Vagina (tissue), 2 donors: ENCODE results near the gene ADGRL3. TPM values are rescaled to one million over a fixed set of nuclear protein-coding genes. Genes with fewer than 3 reads are reported as not detected.

Source experiments
- DNase-seq, 2 donors: peaks; one replicate each; pipeline ENCODE4 v3.0.0-alpha.2; 2017; ENCODE audit errors: extremely low spot score in 2 of 2
- H3K27ac ChIP-seq: fragments of 200-600 bp; sonication (generic); one replicate; pipeline ENCODE4 v1.5.1; 2019
- H3K27me3 ChIP-seq: fragments of 200-600 bp; sonication (generic); one replicate; pipeline ENCODE4 v1.5.1; 2019
- H3K36me3 ChIP-seq, 2 donors: fragments of 200-600 bp; sonication (generic); one replicate each; pipeline ENCODE4 v1.5.1; 2017 to 2019
- H3K4me1 ChIP-seq: fragments of 200-600 bp; sonication (generic); one replicate; pipeline ENCODE4 v1.5.1; 2019
- H3K4me3 ChIP-seq, 2 donors: fragments of 200-600 bp; sonication (generic); 1 replicate in 1 of 2; 2 replicates in 1 of 2; pipeline ENCODE4 v1.5.1; 2016 to 2019
- H3K9me3 ChIP-seq: fragments of 200-600 bp; sonication (generic); one replicate; pipeline ENCODE4 v1.5.1; 2019
- CTCF ChIP-seq, 3 experiments: fragments of 450-650 bp in 2 of 3; fragments of 200-600 bp in 1 of 3; sonication (generic) in 1 of 3; IDR thresholded peaks; one replicate each; pipeline ENCODE4 v1.5.1; 2017 to 2019; ENCODE audit warnings: antibody characterized with exemption in 3 of 3, mild to moderate bottlenecking in 2 of 3, moderate library complexity in 2 of 3
- POLR2A ChIP-seq, 2 donors: fragments of 450-650 bp; IDR thresholded peaks; one replicate each; pipeline ENCODE4 v1.6.1; 2017; ENCODE audit warnings: antibody characterized with exemption in 2 of 2, mild to moderate bottlenecking in 2 of 2, moderate library complexity in 2 of 2
- POLR2AphosphoS5 ChIP-seq, 2 donors: sonication (generic); formaldehyde crosslinking; IDR thresholded peaks; one replicate each; pipeline ENCODE4 v1.9.0; 2017; ENCODE audit warnings: antibody characterized with exemption in 2 of 2, mild to moderate bottlenecking in 2 of 2, low read depth in 1 of 2; ENCODE audit not compliant: insufficient read depth in 1 of 2
- intact Hi-C: fragments of 100-400 bp; cut with DNase I; formaldehyde crosslinking; loops from one replicate; pipeline ENCODE4 v1.15.1; 2023
- total RNA-seq: library from RNA; depleted of rRNA; stranded (reverse); fragments of >200 nt; gene quantifications from one replicate; pipeline ENCODE4 v1.2.3, GENCODE V29; 2016

Gene ADGRL3
- total RNA-seq, 1 donor from 2014 or later, result 16.9 TPM

GRCh38 chr4:61805979-61806378 lies 605.9 kb downstream of the ADGRL3 start:
- H3K27ac ChIP-seq, result no peak overlapping the region
- no peaks in the 10 kb centered on the region for H3K27me3 ChIP-seq
- no peaks in the 10 kb centered on the region for H3K9me3 ChIP-seq
- H3K4me3 ChIP-seq, result no peak overlapping the region
- DNase-seq, result no peak
- no peaks in the 10 kb centered on the region for H3K36me3 ChIP-seq
- TF ChIP-seq POLR2A (IDR thresholded peaks at IDR 0.05) (no peak), CTCF (IDR thresholded peaks at IDR 0.05) (no peak), POLR2AphosphoS5 (IDR thresholded peaks at IDR 0.05; ENCODE audit: insufficient read depth in 1 of 2, low read depth in 1 of 2) (no peak)
- intact Hi-C loops, result no loop called here
- H3K4me1 ChIP-seq, result no peaks in the 10 kb centered on the region

- Histone ChIP-seq H3K27ac (no peak overlapping the region), H3K36me3 (no peaks in the 10 kb centered on the region), H3K9me3 (no peaks in the 10 kb centered on the region), H3K4me3 (no peak overlapping the region), H3K4me1 (no peaks in the 10 kb centered on the region), H3K27me3 (no peaks in the 10 kb centered on the region)
- DNase-seq, result no peak
- no peak for TF ChIP-seq POLR2A (IDR thresholded peaks at IDR 0.05)
- no peak for TF ChIP-seq POLR2AphosphoS5 (IDR thresholded peaks at IDR 0.05; ENCODE audit: insufficient read depth in 1 of 2, low read depth in 1 of 2)
- no peak for TF ChIP-seq CTCF (IDR thresholded peaks at IDR 0.05)
- intact Hi-C loops, result no loop called here
These were observed 612.0 kb downstream of the ADGRL3 start for GRCh38 chr4:61812171-61812570.

GRCh38 chr4:61817071-61817470 lies 616.9 kb downstream of the ADGRL3 start:
- intact Hi-C loops, result no loop called here
- H3K4me3 ChIP-seq, result no peak overlapping the region
- H3K27me3 ChIP-seq, result no peaks in the 10 kb centered on the region
- no peak overlapping the region for H3K27ac ChIP-seq
- no peaks in the 10 kb centered on the region for H3K36me3 ChIP-seq
- no peak for DNase-seq
- H3K4me1 ChIP-seq, result no peaks in the 10 kb centered on the region
- H3K9me3 ChIP-seq, result no peaks in the 10 kb centered on the region
- TF ChIP-seq POLR2AphosphoS5 (IDR thresholded peaks at IDR 0.05; ENCODE audit: insufficient read depth in 1 of 2, low read depth in 1 of 2), result no peak
- no peak for TF ChIP-seq CTCF (IDR thresholded peaks at IDR 0.05)

- no peak overlapping the region for H3K27ac ChIP-seq
- no peaks in the 10 kb centered on the region for H3K36me3 ChIP-seq
- H3K4me3 ChIP-seq, result no peak overlapping the region
- H3K4me1 ChIP-seq, result no peaks in the 10 kb centered on the region
- intact Hi-C loops, result no loop called here
- no peaks in the 10 kb centered on the region for H3K9me3 ChIP-seq
- no peaks in the 10 kb centered on the region for H3K27me3 ChIP-seq
- DNase-seq, result no peak
- TF ChIP-seq CTCF (IDR thresholded peaks at IDR 0.05) (no peak), POLR2A (IDR thresholded peaks at IDR 0.05) (no peak), POLR2AphosphoS5 (IDR thresholded peaks at IDR 0.05; ENCODE audit: insufficient read depth in 1 of 2, low read depth in 1 of 2) (no peak)
These were observed 620.0 kb downstream of the ADGRL3 start for GRCh38 chr4:61820136-61820535.

GRCh38 chr4:61824454-61824853 lies 624.3 kb downstream of the ADGRL3 start:
- H3K4me3 ChIP-seq, result no peak overlapping the region
- no peak overlapping the region for H3K27ac ChIP-seq
- TF ChIP-seq POLR2AphosphoS5 (IDR thresholded peaks at IDR 0.05; ENCODE audit: insufficient read depth in 1 of 2, low read depth in 1 of 2) (no peak), CTCF (IDR thresholded peaks at IDR 0.05) (no peak), POLR2A (IDR thresholded peaks at IDR 0.05) (no peak)
- intact Hi-C loops, result no loop called here
- H3K4me1 ChIP-seq, result no peaks in the 10 kb centered on the region
- no peaks in the 10 kb centered on the region for H3K36me3 ChIP-seq
- DNase-seq, result no peak
- no peaks in the 10 kb centered on the region for H3K27me3 ChIP-seq
- H3K9me3 ChIP-seq, result no peaks in the 10 kb centered on the region
